Stimulated activated CD8-positive, alpha-beta memory T cell treated with anti-CD3 and anti-CD28 coated beads, Interleukin-12 subunit alpha, Interleukin-12 subunit beta, amount 100 ng/mL, for 4 hours (primary cell): Measurements from ENCODE around the gene PLA2G6.

Experiments
- DNase-seq: peaks from one replicate; pipeline ENCODE4 v3.0.0-alpha.2; 2020; ENCODE audit warnings: low read depth

The PLA2G6 gene

DNA sequence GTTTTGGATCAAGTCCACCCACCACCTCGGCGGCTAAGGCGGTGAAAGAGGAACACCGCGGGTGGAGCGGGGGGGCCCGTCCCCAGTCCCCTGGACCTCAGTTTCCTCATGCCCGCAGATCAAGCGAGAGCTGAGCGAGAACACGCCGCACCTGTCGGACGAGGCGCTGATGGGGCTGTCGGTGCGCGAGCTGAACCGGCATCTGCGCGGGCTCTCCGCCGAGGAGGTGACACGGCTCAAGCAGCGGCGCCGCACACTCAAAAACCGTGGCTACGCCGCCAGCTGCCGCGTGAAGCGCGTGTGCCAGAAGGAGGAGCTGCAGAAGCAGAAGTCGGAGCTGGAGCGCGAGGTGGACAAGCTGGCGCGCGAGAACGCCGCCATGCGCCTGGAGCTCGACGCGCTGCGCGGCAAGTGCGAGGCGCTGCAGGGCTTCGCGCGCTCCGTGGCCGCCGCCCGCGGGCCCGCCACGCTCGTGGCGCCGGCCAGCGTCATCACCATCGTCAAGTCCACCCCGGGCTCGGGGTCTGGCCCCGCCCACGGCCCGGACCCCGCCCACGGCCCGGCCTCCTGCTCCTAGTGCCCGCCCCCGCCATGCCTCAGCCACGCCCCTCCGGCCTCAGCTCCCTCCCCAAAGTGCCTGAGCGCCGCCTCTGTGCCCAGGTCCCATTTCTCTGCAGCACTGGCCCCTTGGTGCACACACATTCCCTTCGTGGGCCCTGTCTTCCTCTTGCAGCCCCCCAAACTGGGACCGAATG is 32.8 kb upstream of the PLA2G6 start:
- peak; percentile 50 for DNase-seq

DNA sequence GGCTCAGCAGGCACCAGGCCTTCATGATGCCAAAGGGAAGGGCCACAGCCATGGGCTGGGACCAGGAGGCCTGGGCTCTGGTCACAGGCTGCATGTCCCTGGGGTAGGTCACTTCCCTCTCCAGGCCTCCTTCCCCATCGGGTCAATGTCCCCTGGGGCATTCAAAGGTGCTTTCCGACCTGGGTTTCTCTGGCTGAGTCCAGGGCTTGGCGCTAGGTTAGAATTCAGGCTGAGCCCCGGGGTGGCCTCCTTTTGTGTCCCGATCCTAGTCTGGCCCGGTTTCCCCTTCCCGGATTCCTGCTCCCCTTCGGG is 32.3 kb upstream of the PLA2G6 start:
- DNase-seq: no peak

DNA sequence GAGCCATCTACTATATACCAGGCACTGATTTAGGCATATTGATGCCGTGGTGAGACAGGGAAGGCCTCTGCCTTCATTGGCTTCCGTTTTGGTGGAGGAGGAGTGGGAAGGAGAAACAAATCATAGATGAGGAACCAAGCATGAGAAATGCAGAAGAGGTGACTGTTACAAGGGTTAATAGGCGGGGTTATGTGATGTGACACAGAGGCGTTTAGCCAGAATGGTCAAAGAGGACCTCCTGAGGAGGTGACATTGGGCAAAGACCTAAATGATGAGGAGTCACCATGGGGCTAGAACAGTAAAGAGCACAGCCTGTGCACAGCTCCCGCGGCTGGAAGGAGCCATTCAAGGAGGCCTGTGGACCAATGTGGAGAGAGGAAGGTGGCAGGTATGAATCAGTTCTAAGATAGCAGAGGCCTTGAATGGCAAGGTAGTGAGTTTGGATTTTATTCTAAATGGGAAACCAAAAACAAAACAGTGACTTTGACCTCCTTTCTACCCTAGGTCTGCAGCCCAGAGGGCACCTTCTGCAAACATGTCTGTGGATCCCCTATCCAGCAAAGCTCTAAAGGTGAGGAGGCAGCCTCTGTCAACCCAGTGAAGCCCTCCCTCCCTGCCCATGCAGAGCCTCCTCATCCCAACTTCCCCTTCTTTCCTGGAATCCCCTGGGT is 31.8 kb upstream of the PLA2G6 start:
- DNase-seq: no peak

DNA sequence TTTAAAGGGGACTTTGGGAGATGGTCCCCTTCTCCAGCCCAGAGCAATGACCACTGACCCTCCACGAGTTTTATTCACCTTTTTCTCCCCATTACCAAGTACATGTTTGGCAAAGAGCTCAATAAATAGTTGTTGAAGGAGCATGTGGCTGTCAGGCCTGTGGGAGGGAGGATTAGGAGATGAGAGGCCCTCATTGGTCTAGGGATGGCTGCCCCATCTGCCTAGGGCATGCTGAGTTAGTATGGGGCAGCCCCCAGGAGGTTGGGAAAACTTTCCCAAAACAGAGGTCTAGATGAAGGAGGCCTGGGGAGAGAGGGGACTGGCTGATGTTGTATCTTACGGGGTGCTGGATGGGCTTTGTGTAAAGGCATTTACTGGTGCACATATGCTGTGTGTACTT is 30.8 kb upstream of the PLA2G6 start:
- no peak for DNase-seq

DNA sequence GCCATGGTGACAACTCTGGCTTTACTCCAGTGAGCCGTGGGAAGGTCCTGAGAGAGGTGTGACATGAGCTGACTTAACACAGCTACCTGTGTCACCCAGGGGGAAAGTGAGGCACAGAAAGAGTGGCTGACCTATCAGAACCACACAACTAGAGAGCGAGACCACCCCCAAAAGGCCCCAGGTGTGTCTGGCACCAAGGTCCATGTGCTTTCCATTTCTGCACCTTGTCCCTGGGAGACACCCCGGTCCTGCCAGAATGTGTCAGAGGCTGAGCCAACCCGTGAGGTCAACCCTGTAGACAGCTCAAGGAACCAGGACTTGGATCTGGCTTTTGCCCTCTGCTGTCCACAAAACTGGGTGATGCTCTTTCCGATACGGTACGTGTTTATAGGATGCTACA is 29.9 kb upstream of the PLA2G6 start:
- DNase-seq: no peak

DNA sequence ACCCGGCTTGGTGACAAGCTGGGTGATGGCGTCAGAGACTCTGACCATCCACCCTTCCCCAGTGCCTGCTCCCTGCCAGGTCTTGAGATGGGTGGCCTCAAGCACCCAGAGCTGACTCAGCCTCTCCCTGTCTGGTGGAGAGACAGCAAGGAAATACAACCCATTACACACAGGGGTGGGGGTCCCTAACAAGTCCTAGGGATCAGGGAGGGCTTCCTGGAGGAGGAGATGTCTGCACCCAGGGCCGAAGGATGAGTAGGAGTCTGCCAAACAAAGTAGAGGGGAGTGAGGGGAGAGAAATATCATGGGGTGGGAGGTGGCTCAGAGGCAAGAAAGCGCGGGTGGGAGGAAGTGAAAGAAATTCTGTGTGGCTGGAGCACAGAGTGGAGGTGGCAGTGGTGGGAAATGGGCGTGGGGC is 26.9 kb upstream of the PLA2G6 start:
- no peak for DNase-seq

DNA sequence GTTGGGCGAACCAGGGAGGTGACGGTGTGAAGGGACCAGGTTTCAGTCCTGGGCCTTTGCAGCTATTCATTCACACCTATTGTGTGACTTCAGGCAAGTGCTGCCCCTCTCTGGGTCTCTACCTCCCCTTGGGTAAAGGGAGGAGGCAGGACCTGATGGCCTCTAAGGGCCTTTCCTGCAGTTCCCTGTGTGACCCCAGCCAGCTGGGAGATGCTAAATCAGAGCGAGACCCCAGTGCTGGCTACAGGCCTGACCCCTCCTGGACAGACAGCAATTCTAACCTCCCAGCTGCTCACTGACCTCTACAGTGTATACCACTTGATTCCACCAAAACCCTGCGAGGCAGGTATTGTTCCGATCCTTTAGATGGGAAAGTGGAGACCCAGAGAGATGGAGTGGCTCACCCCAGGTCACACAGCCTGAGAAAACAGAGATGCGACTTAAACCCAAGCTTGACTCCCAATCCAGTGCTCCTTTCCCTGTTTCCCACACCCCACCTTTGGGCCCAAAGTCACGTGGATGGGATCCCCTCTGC is 26.3 kb upstream of the PLA2G6 start:
- no peak for DNase-seq

DNA sequence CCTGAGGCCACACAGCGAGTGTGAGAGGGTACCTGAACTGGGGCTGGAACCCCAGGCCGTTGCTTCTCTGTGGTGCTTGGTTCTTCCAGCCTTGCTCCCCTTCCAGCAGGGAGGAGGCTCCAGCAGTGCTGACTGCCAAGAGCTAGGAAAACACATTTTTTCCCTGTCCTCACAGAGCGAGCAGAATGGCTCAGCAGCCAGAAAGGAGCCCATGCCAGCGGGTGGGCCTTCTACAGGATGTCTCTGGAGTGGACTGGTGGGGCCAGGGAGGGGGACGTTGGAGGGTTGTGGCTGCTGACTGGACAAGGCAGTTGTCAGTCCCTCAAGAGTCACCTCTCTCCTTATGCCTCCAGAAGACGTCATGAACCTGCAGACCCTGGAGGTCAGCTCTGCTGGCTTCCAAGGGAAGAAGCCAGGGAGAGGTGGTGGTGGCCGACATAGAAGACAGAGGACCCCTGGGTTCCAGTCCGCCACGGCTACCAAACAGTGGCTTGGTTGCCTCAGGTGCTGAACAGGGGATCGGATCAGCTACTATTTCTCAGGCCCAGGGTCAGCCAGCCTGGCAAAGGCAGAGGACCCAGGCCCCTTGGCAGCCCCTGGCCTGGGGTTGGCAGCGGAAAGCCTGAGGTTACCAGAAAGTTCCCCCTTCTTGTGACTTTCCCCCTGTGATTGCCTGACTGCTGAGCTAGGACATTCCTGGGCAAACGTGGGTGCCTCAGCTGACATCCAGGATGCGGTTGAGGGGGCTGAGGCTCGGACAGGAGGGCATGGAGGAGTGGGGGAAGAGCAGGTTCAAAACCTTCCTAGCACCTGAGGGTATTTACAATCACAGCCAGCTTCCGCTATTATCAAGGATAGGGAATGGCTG is 23.9 kb upstream of the PLA2G6 start:
- no peak for DNase-seq

DNA sequence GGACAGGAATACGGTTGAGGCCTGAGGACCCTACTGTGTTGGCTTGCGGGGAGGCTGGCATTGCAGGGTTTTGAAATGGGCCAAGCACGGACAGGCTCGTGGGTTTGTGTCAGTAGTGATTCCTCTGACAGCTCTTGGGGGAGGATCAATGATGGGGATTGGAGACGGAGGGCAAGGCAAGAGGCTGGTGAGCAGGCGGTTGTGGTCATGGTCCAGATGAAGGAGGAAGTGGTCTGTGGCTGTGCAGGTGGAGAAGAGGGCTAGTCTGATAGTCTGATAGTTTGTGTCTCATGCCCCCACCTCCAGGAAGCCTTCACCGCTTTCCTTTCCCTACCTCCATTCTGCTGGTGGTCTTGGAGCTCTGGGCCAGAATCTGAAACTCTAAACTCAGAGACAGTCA is 23.2 kb upstream of the PLA2G6 start:
- no peak for DNase-seq

DNA sequence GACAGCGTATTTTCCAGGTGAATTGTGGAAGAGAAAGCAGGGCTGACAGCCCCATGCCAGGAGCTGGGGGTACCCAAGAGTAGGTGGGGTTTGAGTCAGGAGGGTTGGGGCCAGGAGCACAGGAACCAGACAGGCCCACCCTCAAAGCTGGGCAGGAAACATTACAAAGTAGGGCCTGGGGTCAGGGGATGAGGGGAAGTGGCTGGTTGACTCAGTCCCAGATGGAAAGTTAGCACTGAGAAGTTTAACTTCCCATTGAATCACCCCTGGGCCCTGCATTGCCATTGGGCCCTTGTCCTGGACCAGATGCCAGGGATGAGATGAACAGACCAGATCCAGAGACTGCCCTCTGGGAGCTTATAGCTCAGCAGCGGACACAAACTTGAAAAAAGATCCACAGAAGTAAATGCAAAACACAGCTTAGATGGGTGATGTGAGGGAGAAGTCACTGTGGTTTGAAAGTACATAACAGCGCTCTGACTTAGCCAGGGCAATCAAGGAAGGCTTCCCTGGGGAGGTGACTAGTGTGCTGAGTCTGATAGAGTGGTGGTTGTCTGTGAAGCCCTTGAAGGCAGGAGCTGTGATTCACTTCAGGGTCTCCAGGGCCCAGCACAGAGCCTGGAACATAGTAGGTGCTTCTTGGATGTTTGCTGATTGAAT is 22.4 kb upstream of the PLA2G6 start:
- no peak for DNase-seq

DNA sequence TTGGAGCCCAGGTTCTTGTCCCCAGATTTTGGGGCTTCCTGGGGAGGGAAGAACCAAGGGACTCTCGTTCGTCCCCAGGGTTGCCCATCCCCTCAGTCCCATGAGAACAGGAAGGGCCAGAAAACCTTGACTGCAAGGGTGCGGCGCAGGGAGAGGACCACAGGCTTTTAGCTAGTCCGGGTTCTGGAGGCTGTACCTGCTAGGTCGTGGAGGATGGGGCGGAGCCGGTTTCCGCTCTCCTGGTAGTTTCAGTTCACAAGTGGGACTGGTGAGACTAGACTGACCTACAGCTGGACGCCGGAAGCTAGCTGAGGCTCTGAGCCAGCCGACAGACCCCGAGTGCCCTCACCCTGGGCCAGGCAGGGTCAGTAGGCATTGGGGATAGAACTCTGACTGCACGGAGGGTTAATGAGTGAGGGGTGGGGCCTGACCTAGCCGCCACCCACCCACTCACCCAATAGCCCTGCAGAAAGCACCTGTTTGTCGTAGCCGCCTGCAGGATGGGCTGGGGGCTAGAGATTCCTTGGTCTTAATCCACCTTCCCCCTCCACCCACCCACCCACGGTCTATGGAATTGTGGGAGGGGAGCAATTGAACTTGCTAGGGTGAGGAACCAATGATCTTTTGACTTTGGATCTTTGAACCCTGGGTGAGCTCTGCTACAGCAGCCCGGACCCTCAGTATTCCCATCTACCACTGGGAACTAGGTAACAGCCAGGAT is 21.6 kb upstream of the PLA2G6 start:
- no peak for DNase-seq

DNA sequence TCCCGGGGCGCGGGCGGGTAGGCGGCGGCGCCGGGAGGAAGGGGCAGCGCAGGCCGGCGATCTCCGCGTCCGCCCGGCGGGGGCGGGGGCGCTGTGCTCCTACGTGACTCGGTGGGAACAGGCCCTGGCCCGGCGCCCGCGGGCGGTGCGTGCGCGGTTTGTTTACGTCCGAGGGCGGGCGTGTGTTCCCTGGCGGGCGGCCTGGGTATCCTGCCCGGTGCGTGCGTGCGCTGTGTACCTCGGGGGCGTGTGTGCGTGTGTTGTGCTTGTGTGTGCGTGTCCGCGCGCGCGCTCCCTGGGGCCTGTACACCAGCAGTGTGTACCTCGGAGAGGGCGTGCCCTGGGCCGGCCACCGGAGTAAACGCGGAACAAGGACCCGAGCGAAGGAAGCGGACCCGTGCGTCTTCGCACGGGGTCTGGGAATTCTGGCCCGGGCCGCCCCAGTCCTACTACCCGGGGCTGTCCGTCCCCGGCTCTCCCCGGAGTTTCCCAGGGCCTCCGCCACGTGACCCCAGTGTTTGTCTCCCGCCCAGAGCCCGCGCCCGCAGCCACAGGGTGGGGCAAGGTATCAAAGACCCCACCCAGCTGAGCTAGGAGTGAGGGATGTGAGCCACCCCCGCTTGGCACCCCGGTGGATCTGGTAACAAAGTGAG is 20.9 kb upstream of the PLA2G6 start:
- peak; percentile 35 for DNase-seq

DNA sequence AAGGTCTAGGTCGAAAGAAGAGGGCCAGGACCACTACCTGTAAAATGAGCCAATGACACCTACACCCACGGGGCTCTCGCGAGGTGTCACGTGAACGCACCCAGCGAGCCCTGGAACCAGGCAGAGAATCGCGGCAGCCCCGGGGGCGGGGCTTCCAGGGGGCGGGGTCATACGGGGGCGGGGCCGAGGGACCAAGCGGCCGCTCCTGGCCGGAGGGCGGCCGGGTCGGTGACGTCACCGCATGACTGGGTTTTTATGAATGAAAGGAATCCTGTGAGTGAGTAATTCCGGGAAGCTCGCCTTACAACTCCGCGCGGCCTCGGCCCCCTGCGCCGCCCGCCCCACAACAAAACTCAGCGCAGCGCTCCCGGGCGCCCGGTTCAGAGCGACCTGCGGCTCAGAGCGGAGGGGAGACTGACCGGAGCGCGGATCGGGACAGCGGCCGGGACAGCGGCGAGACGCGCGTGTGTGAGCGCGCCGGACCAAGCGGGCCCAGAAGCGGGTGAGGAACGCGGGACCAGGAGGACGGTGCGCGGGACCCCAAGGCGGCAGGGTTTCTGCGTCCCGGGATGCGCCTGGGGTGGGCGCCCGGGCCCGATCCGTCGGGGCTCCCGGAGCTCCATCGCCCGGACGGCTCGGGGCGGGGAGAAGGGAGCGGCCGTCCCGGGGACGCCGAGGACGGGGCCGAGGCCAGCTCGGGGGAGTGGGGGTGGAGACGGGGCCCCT is 20.2 kb upstream of the PLA2G6 start, which contains the start of gene MAFF:
MAFF (plus strand) TSS at position 284 of the 726 bp plus-strand sequence. CDS start 11,860 bp downstream, outside the sequence.
- peak; percentile 88 for DNase-seq

DNA sequence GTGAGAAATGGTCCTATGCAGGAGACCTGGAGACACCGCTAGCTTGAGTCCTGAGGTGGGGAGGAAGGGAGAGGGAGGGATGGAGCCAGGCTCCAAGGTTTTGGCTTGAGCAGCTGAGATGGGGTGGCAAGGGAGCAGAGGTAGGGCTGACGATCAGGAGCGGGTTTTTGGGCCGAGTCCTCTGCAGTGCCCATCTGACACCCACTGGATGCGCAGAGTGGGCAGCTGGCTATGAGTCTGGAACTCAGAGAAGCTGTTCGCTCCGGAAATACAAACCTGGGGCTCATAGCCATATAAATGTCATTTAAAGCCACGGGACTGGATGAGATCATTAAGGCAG is 19.7 kb upstream of the PLA2G6 start:
- DNase-seq: no peak

DNA sequence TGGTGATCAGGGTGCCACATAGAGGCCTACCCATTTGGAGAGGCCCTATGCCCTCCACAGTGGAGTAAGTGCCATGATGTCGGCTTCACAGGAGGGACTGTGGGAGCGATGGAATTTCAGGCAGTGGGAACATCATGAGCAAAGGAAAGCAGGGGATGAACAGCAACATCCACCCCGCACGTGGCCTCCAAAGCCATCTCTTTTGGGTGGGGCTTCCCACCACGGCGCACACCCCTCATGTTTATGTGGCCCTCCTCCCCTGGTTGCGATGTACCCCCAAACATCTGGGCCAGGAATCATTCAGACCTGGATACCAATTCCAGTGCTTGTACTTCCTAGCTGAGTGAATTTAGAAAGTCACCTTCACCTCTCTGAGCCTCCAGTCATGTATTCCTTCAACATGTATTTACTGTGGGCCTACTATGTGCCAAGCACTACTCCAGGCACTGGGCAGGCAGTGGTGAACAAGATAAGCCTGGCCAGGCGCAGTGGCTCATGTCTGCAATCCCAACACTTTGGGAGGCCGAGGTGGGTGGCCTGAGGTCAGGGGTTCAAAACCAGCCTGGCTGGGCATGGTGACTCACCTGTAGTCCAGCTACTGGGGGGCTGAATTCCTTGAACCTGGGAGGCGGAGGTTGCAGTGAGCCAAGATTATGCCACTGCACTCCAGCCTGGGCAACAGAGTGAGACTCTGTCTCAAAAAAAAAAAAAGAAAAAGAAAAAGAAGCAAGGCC is 18.4 kb upstream of the PLA2G6 start:
- DNase-seq: no peak

DNA sequence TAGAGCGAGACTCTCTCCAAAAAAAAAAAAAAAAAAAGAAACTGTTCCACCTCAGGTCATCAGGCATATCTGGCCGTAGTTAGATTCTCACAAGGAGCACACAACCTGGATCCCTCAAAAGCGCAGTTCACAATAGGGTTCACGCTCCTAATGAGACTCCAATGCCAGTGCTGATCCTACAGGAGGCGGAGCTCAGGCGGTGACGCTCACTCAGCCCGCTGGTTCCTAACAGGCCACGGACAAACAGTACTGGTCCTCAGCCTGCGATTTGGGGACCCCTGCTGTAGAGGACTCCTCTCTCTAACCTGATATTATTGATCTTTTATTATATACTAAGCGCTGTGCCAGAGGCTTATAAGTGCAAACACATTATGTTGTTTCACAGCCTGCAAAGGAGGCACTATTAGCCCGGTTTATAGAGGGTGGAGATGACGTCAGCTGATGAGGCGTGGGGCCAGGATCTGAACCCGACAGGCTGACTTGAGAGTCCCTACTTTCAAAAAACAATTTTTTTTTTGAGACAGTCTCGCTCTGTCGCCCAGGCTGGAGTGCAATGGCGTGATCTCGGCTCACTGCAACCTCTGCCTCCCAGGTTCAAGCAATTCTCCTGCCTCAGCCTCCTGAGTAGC is 15.3 kb upstream of the PLA2G6 start:
- no peak for DNase-seq

DNA sequence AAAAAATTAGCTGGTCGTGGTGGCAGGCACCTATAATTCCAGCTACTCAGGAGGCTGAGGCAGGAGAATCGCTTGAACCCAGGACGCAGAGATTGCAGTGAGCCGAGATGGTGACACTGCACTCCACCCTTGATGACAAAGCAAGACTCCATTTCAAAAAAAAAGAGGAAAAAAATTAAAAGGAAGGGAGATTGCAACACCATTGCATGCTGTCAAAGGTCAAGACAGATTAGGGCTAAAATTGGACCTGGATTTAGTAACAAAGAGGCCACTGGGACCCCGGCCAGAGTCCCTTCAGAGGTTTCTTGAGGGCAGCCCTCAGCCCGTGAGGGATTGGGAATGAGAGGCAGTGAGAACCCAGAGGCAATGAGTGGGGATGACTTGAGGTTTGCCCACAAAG is 11.9 kb upstream of the PLA2G6 start:
- no peak for DNase-seq

DNA sequence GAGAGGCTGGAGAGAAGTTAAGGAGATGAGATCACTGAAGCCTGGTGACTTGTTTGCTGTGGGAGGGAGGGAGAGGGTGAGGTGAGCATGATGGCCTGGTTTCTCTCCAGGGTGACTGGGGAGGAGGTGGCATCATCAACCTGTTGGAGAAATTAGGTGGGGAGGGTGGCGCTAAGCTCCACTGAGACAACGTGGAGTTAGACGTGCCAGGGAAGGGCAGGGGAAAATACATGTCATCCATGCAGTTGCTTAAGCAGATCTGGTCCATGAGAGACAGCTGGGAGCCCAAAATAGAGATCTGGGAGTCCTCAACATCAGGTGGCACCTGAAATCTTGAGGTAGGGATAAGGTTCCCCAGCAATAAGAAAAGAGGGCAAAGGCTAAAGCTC is 10.8 kb upstream of the PLA2G6 start:
- no peak for DNase-seq
